Naive thymus-derived CD8-positive, alpha-beta T cell (primary cell): Measurements from ENCODE around the gene CDKAL1. TPM values are rescaled to one million over a fixed set of nuclear protein-coding genes. Genes with fewer than 3 reads are reported as not detected.

Experiments
- ATAC-seq, 2 donors: fragments of 150-1000 bp; cut with Tn5 transposase in 1 of 2; sonication (Bioruptor Pico), chemical (Tn5 transposase) in 1 of 2; 1 replicate in 1 of 2; 2 replicates in 1 of 2; pipeline ENCODE4 v1.10.0; 2021; ENCODE audit warnings: mild to moderate bottlenecking in 2 of 2, moderate library complexity in 2 of 2
- POLR2A ChIA-PET: fragments of 350-600 bp; sonication (Branson Sonifier 250); formaldehyde crosslinking; loops from one replicate; lab custom pipeline; 2021; ENCODE audit warnings: antibody characterized with exemption; lab: Charles Lee
- DNase-seq, 10 donors: peaks; one replicate each; pipeline versions ENCODE4 v3.0.0 to v3.0.0-alpha.2; 2020 to 2022
- H3K27ac Mint-ChIP-seq, 10 donors: one replicate each; pipeline ENCODE4 v1.8.0; 2020 to 2022; ENCODE audit warnings: mild to moderate bottlenecking in 10 of 10, mixed read lengths in 10 of 10, moderate library complexity in 4 of 10, inconsistent platforms in 1 of 10
- H3K27me3 Mint-ChIP-seq, 5 donors: one replicate each; pipeline ENCODE4 v1.8.0; 2021 to 2022; ENCODE audit warnings: mixed read lengths in 5 of 5
- H3K36me3 Mint-ChIP-seq, 3 donors: one replicate each; pipeline ENCODE4 v1.8.0; 2020 to 2022; ENCODE audit warnings: mixed read lengths in 3 of 3, mild to moderate bottlenecking in 2 of 3, inconsistent platforms in 1 of 3
- H3K4me1 Mint-ChIP-seq, 4 donors: one replicate each; pipeline ENCODE4 v1.8.0; 2021 to 2022; ENCODE audit warnings: mixed read lengths in 4 of 4
- H3K4me3 Mint-ChIP-seq, 10 donors: one replicate each; pipeline ENCODE4 v1.8.0; 2020 to 2022; ENCODE audit warnings: mild to moderate bottlenecking in 10 of 10, mixed read lengths in 10 of 10, moderate library complexity in 6 of 10, inconsistent platforms in 1 of 10
- H3K9me3 Mint-ChIP-seq, 9 donors: one replicate each; pipeline ENCODE4 v1.8.0; 2020 to 2022; ENCODE audit warnings: mixed read lengths in 9 of 9, mild to moderate bottlenecking in 3 of 9, inconsistent platforms in 1 of 9, moderate library complexity in 1 of 9
- polyA plus RNA-seq, 3 donors: library from polyadenylated mRNA; unstranded; fragments of 300-500 nt; fragmentation: Illumina TruSeq; gene quantifications; one replicate each; pipeline ENCODE4 v1.2.3, GENCODE V29; 2021
- total RNA-seq, 8 experiments: library from RNA in 2 of 8; stranded (reverse) in 2 of 8; gene quantifications; one replicate each; pipeline ENCODE4 v1.2.3 and lab custom pipeline; 2021 to 2026

CDKAL1 gene
- total and polyA plus RNA-seq, 5 experiments from 2014 or later, result 21.5 to 36.7 (median 29.1) TPM

GRCh38 chr6:20851795-20852194 is 317.5 kb downstream of the CDKAL1 start:
- POLR2A ChIA-PET, result no interaction called here
- no peak overlapping the region for H3K27ac Mint-ChIP-seq

GRCh38 chr6:20853828-20854227 is 319.6 kb downstream of the CDKAL1 start:
- peaks cover 7 to 21% (median 21%) of the 10 kb centered on the region in 3 donors for H3K36me3 Mint-ChIP-seq
- no peaks in the 10 kb centered on the region for H3K9me3 Mint-ChIP-seq
- H3K27ac Mint-ChIP-seq, result no peak overlapping the region
- DNase-seq (no peak), ATAC-seq (no peak)
- POLR2A ChIA-PET, result no interaction called here
- peaks cover 0 to 2% (median 0%) of the 10 kb centered on the region in 4 donors for H3K4me1 Mint-ChIP-seq
- H3K27me3 Mint-ChIP-seq, result no peaks in the 10 kb centered on the region
- H3K4me3 Mint-ChIP-seq, result no peak overlapping the region

More at GRCh38 chr6:20851795-20852194, 317.5 kb downstream of the CDKAL1 start:
- ATAC-seq (no peak), DNase-seq (no peak)
- H3K27me3 Mint-ChIP-seq, result no peaks in the 10 kb centered on the region
- H3K4me3 Mint-ChIP-seq, result no peak overlapping the region
- peaks cover 12 to 32% (median 32%) of the 10 kb centered on the region in 3 donors for H3K36me3 Mint-ChIP-seq
- peaks cover 0 to 2% (median 1%) of the 10 kb centered on the region in 4 donors for H3K4me1 Mint-ChIP-seq
- H3K9me3 Mint-ChIP-seq, result no peaks in the 10 kb centered on the region

GRCh38 chr6:20856681-20857288 is 322.5 kb downstream of the CDKAL1 start:
- DNase-seq (no peak), ATAC-seq (no peak)
- no peak overlapping the region for H3K27ac Mint-ChIP-seq
- H3K27me3 Mint-ChIP-seq, result no peaks in the 10 kb centered on the region
- POLR2A ChIA-PET, result no interaction called here
- H3K4me1 Mint-ChIP-seq, result no peaks in the 10 kb centered on the region
- H3K9me3 Mint-ChIP-seq, result no peaks in the 10 kb centered on the region
- H3K4me3 Mint-ChIP-seq, result no peak overlapping the region
- peaks cover 0 to 22% (median 18%) of the 10 kb centered on the region in 3 donors for H3K36me3 Mint-ChIP-seq

- Mint-ChIP-seq H3K9me3 (no peaks in the 10 kb centered on the region), H3K36me3 (peaks cover 0 to 14% (median 11%) of the 10 kb centered on the region in 3 donors), H3K4me1 (no peaks in the 10 kb centered on the region), H3K27me3 (no peaks in the 10 kb centered on the region), H3K4me3 (no peak overlapping the region), H3K27ac (no peak overlapping the region)
- DNase-seq, result no peak
- no peak for ATAC-seq
- POLR2A ChIA-PET, result no interaction called here
Observed at GRCh38 chr6:20861481-20861880, 327.2 kb downstream of the CDKAL1 start.

GRCh38 chr6:20866036-20866435 is 331.8 kb downstream of the CDKAL1 start:
- peaks cover 0 to 14% (median 0%) of the 10 kb centered on the region in 3 donors for H3K36me3 Mint-ChIP-seq
- DNase-seq (no peak), ATAC-seq (no peak)
- POLR2A ChIA-PET, result no interaction called here
- H3K27ac Mint-ChIP-seq, result no peak overlapping the region
- no peak overlapping the region for H3K4me3 Mint-ChIP-seq
- peaks cover 0 to 3% (median 0%) of the 10 kb centered on the region in 4 donors for H3K4me1 Mint-ChIP-seq
- no peaks in the 10 kb centered on the region for H3K27me3 Mint-ChIP-seq
- H3K9me3 Mint-ChIP-seq, result no peaks in the 10 kb centered on the region

- Mint-ChIP-seq H3K36me3 (peaks cover 0 to 13% (median 0%) of the 10 kb centered on the region in 3 donors), H3K9me3 (peaks cover 0 to 4% (median 0%) of the 10 kb centered on the region in 9 donors), H3K4me3 (no peak overlapping the region), H3K27me3 (no peaks in the 10 kb centered on the region), H3K4me1 (peaks cover 0 to 3% (median 0%) of the 10 kb centered on the region in 4 donors), H3K27ac (no peak overlapping the region)
- POLR2A ChIA-PET, result no interaction called here
- DNase-seq, result no peak
- ATAC-seq, result no peak
Observed at GRCh38 chr6:20866935-20867703, 332.9 kb downstream of the CDKAL1 start.

GRCh38 chr6:20868397-20869096 is 334.3 kb downstream of the CDKAL1 start:
- H3K27me3 Mint-ChIP-seq, result no peaks in the 10 kb centered on the region
- H3K4me1 Mint-ChIP-seq, result peaks cover 0 to 6% (median 0%) of the 10 kb centered on the region in 4 donors
- ATAC-seq (no peak), DNase-seq (no peak)
- no peak overlapping the region for H3K27ac Mint-ChIP-seq
- POLR2A ChIA-PET, result no interaction called here
- H3K9me3 Mint-ChIP-seq, result peaks cover 0 to 10% (median 0%) of the 10 kb centered on the region in 9 donors
- H3K36me3 Mint-ChIP-seq, result peaks cover 0 to 10% (median 5%) of the 10 kb centered on the region in 3 donors
- no peak overlapping the region for H3K4me3 Mint-ChIP-seq

- peaks cover 3 to 18% (median 9%) of the 10 kb centered on the region in 3 donors for H3K36me3 Mint-ChIP-seq
- H3K9me3 Mint-ChIP-seq, result peaks cover 0 to 10% (median 0%) of the 10 kb centered on the region in 9 donors
- H3K4me1 Mint-ChIP-seq, result peaks cover 0 to 6% (median 0%) of the 10 kb centered on the region in 4 donors
- DNase-seq (no peak), ATAC-seq (no peak)
- H3K4me3 Mint-ChIP-seq, result no peak overlapping the region
- POLR2A ChIA-PET, result no interaction called here
- no peak overlapping the region for H3K27ac Mint-ChIP-seq
- H3K27me3 Mint-ChIP-seq, result no peaks in the 10 kb centered on the region
Observed at GRCh38 chr6:20870021-20870420, 335.8 kb downstream of the CDKAL1 start.

GRCh38 chr6:20870493-20870892 is 336.2 kb downstream of the CDKAL1 start:
- DNase-seq (no peak), ATAC-seq (no peak)
- POLR2A ChIA-PET, result no interaction called here
- Mint-ChIP-seq H3K9me3 (peaks cover 0 to 10% (median 0%) of the 10 kb centered on the region in 9 donors), H3K4me3 (no peak overlapping the region), H3K27me3 (no peaks in the 10 kb centered on the region), H3K4me1 (peaks cover 0 to 6% (median 0%) of the 10 kb centered on the region in 4 donors), H3K27ac (no peak overlapping the region), H3K36me3 (peaks cover 3 to 20% (median 9%) of the 10 kb centered on the region in 3 donors)

- DNase-seq, result no peak
Observed at GRCh38 chr6:20873425-20874190, 339.4 kb downstream of the CDKAL1 start.

GRCh38 chr6:20875369-20875963 is 341.2 kb downstream of the CDKAL1 start:
- H3K4me3 Mint-ChIP-seq, result no peak overlapping the region
- no peak overlapping the region for H3K27ac Mint-ChIP-seq
- peaks cover 20 to 56% (median 36%) of the 10 kb centered on the region in 3 donors for H3K36me3 Mint-ChIP-seq
- POLR2A ChIA-PET, result no interaction called here
- H3K9me3 Mint-ChIP-seq, result peaks cover 0 to 19% (median 10%) of the 10 kb centered on the region in 9 donors
- no peak for ATAC-seq
- H3K4me1 Mint-ChIP-seq, result peaks cover 0 to 8% (median 0%) of the 10 kb centered on the region in 4 donors
- no peaks in the 10 kb centered on the region for H3K27me3 Mint-ChIP-seq
- no peak for DNase-seq

More at GRCh38 chr6:20873425-20874190, 339.4 kb downstream of the CDKAL1 start:
- POLR2A ChIA-PET, result no interaction called here
- Mint-ChIP-seq H3K4me1 (peaks cover 0 to 11% (median 0%) of the 10 kb centered on the region in 4 donors), H3K4me3 (no peak overlapping the region), H3K9me3 (peaks cover 0 to 13% (median 6%) of the 10 kb centered on the region in 9 donors), H3K27ac (no peak overlapping the region), H3K27me3 (no peaks in the 10 kb centered on the region), H3K36me3 (peaks cover 14 to 46% (median 27%) of the 10 kb centered on the region in 3 donors)
- ATAC-seq, result no peak

GRCh38 chr6:20876036-20876435 is 341.8 kb downstream of the CDKAL1 start:
- peaks cover 0 to 8% (median 0%) of the 10 kb centered on the region in 4 donors for H3K4me1 Mint-ChIP-seq
- ATAC-seq, result no peak
- H3K36me3 Mint-ChIP-seq, result peaks cover 23 to 58% (median 36%) of the 10 kb centered on the region in 3 donors
- no peak overlapping the region for H3K27ac Mint-ChIP-seq
- no peaks in the 10 kb centered on the region for H3K27me3 Mint-ChIP-seq
- no peak for DNase-seq
- peaks cover 0 to 19% (median 12%) of the 10 kb centered on the region in 9 donors for H3K9me3 Mint-ChIP-seq
- no peak overlapping the region for H3K4me3 Mint-ChIP-seq
- POLR2A ChIA-PET, result no interaction called here
